Osteocyte (in vitro differentiated cells): ENCODE data around the gene MGLL. TPM values are rescaled to one million over a fixed set of nuclear protein-coding genes. Genes with fewer than 3 reads are reported as not detected.

Source experiments
- DNase-seq: peaks from one replicate; pipeline ENCODE4 v3.0.0; 2021; ENCODE audit warnings: mixed read lengths; ENCODE audit not compliant: unreplicated experiment; ENCODE audit errors: extremely low spot score
- H3K27ac Mint-ChIP-seq: one replicate; pipeline ENCODE4 v1.8.0; 2021; ENCODE audit warnings: mild to moderate bottlenecking, mixed read lengths; ENCODE audit not compliant: unreplicated experiment
- H3K27me3 Mint-ChIP-seq: one replicate; pipeline ENCODE4 v1.8.0; 2021; ENCODE audit warnings: mixed read lengths; ENCODE audit not compliant: unreplicated experiment
- H3K36me3 Mint-ChIP-seq: one replicate; pipeline ENCODE4 v1.8.0; 2021; ENCODE audit warnings: mixed read lengths; ENCODE audit not compliant: unreplicated experiment
- H3K4me1 Mint-ChIP-seq: one replicate; pipeline ENCODE4 v1.8.0; 2021; ENCODE audit warnings: mixed read lengths; ENCODE audit not compliant: unreplicated experiment
- H3K4me3 Mint-ChIP-seq: one replicate; pipeline ENCODE4 v1.8.0; 2021; ENCODE audit warnings: mild to moderate bottlenecking, moderate library complexity, mixed read lengths; ENCODE audit not compliant: unreplicated experiment
- H3K9me3 Mint-ChIP-seq: one replicate; pipeline ENCODE4 v1.8.0; 2021; ENCODE audit warnings: mixed read lengths; ENCODE audit not compliant: unreplicated experiment
- total RNA-seq: library from RNA; stranded (reverse); gene quantifications from 2 replicates; pipeline ENCODE4 v1.2.1, GENCODE V29; 2021
- TF ChIP-seq, protein P1 (sequence below): fragments of 200-600 bp; sonication (generic); IDR thresholded peaks from 2 replicates; pipeline ENCODE4 v1.5.0; 2021; ENCODE audit warnings: antibody characterized with exemption, mild to moderate bottlenecking, moderate library complexity

Gene MGLL
- total RNA-seq, 1 donor from 2014 or later = 112 TPM

DNA sequence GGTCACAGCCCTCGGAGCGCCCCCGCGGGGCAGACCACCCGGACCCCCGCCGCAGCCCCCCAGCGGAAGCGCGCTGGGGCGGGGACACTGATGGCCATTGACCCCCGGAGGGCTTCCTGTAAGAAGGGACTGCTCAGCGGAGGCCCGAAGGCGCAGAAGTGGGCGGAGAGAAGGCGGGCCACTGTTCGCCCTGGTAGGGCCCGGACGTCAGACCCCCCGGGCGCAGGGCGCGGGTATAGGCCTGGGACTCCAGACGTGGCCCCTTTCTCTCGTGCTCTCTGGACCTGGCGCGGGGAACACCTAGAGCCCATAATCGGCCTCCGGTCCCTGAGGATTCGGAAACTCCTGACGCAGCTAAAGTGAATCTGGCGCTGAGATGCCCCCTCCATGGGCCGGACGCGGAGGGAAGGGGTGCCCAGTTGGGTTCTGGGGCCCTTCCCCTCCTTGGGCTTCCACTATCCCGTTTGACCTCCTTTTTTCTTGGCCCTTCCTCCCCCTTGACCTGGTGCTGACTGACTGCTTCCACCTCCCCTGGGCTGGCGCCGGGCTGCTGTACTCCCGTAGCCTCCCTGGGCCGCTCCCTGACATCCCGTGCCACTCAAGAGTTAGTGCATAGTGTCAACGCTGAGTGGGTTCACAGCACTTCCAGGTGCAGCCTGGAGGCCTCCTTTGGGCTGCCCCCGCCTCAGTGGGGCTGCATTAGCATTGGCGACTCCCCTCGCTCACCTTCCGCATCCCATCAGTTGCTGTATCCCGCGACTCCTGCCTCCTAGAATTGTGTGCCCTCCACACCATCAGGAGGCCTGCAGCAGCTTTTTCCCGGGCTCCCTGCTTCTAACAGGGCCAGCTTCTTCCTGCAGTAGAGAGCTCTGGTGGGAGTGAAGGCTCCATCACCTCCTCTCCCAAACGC lies 148.9 kb downstream of the MGLL start:
- DNase-seq = peak; percentile 88
- peak overlapping the region; percentile 84 for H3K4me3 Mint-ChIP-seq
- H3K27me3 Mint-ChIP-seq = no peaks in the 10 kb centered on the region
- no peaks in the 10 kb centered on the region for H3K9me3 Mint-ChIP-seq
- peaks cover 15% of the 10 kb centered on the region for H3K36me3 Mint-ChIP-seq
- TF ChIP-seq, protein P1, sequence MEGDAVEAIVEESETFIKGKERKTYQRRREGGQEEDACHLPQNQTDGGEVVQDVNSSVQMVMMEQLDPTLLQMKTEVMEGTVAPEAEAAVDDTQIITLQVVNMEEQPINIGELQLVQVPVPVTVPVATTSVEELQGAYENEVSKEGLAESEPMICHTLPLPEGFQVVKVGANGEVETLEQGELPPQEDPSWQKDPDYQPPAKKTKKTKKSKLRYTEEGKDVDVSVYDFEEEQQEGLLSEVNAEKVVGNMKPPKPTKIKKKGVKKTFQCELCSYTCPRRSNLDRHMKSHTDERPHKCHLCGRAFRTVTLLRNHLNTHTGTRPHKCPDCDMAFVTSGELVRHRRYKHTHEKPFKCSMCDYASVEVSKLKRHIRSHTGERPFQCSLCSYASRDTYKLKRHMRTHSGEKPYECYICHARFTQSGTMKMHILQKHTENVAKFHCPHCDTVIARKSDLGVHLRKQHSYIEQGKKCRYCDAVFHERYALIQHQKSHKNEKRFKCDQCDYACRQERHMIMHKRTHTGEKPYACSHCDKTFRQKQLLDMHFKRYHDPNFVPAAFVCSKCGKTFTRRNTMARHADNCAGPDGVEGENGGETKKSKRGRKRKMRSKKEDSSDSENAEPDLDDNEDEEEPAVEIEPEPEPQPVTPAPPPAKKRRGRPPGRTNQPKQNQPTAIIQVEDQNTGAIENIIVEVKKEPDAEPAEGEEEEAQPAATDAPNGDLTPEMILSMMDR = no peak
- peaks cover 30% of the 10 kb centered on the region for H3K4me1 Mint-ChIP-seq
- H3K27ac Mint-ChIP-seq = peak overlapping the region; percentile 74

DNA sequence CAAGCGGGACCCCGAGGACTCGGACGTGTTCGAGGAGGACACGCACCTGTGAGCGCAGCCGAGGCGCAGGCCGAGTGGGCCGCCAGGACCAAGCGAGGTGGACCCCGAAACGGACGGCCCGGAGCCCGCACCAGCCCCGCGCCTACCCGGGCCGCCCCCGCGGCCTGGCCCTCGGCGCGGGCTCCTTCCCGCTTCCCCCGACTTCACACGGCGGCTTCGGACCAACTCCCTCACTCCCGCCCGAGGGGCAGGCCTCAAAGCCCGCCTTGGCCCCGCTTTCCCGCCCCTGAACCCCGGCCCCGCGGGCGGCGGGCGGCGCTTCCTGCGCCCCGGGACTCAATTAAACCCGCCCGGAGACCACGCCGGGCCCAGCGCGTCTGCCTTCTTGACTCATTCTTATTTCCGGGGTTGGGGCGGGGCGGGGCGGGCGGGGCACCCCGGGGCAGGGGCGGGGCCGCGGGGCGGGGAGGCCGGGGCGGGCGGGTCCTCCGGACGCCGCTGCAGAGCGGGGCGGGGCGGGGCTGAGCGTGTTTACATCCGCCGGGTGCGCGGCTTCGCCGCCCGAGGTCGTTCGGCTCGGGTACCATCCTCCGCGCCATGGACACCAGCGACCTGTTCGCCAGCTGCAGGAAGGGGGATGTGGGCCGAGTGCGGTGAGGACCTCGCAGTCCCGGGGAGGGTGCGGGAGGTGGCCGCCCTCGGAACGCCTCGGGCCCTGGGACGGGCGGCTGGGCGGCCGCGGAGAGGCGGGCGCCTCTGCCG lies 149.7 kb downstream of the MGLL start, which contains the start of gene ABTB1:
ABTB1 (plus strand) TSS at position 524 of the 762 bp plus-strand sequence; CDS start at position 598, 74 bp downstream.
- Mint-ChIP-seq H3K36me3 (peaks cover 13% of the 10 kb centered on the region), H3K4me1 (peaks cover 28% of the 10 kb centered on the region), H3K9me3 (no peaks in the 10 kb centered on the region), H3K27me3 (no peaks in the 10 kb centered on the region), H3K27ac (peak within 1 kb of the TSS; percentile 74), H3K4me3 (peak within 1 kb of the TSS; percentile 84)
- DNase-seq = peak; percentile 92
- TF ChIP-seq, protein P1 = no peak

DNA sequence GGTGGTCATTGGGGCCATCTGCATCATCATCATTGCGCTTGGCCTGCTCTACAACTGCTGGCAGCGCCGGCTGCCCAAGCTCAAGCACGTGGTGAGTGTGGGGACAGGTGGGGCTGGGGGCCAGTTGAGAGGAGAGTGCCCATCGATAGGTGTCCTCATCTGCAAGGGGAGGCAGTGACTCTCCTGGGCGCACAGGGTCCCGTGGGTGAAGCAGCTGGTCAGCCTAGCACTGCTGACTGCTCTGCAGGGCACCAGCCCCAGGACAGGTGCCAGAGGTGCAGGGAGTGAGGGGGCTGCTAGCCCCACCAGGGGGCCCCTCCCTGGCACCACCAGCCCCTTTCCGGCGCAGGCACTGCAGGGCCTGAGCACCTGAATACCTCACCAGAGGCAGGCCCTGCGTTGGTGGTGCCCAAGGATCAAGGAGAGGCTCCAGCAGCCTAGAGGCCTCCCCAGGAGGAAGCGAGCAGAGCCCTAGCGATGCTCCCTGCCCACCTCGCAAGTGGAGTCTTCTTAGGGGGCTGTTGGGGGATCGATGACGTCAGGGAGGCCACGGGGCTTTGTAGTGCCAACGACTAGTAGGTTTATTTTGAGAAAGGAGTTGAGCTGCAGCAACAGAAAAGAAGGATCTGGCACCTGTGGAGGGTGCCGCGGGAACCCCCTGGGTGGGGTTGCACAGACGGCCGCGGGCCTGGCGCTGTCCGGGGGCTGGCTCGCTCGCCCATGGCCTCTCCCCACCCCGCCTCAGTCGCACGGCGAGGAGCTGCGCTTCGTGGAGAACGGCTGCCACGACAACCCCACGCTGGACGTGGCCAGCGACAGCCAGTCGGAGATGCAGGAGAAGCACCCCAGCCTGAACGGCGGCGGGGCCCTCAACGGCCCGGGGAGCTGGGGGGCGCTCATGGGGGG lies 150.5 kb downstream of the MGLL start:
- TF ChIP-seq, protein P1 = no peak
- Mint-ChIP-seq H3K36me3 (peaks cover 8% of the 10 kb centered on the region), H3K27ac (peak overlapping the region; percentile 73), H3K9me3 (no peaks in the 10 kb centered on the region), H3K4me1 (peaks cover 28% of the 10 kb centered on the region), H3K27me3 (no peaks in the 10 kb centered on the region), H3K4me3 (peak overlapping the region; percentile 77)
- peak; percentile 82 for DNase-seq

DNA sequence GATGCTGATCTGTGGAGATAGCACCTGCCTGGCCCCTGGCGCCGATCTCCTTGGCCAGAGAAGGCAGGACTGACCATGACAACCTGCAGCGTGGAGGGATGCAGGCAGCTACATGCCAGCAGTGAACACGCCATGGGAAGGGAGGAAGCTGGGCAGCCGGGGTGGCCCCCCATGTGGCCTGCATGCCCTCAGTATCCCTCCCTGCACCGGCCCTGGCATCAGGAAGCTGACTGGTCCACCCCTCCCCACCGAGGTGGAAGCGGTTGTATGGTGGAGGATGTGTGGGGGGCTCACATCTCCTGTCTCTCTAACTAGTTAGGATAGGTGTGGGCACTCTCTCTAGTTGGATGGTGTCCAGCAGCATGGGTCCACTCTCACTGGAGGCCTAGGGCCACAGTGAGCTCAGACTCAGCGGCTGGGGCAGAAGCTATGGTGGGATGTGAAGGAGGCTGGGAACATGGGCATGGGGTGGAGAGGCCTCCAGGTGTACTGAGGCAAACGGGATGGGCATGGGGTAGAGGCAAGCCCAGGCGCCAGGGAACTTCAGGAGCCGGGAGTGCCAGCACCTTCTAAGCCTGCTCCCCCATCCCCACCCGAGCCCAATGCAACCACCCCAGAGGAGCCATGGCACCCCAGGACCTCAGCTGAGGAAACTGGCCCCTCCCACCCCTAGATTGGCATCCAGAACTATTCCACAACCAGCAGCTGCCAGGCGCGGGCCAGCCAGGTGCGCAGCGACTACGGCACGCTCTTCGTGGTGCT lies 151.4 kb downstream of the MGLL start:
- Mint-ChIP-seq H3K4me3 (peak overlapping the region; percentile 65), H3K27me3 (no peaks in the 10 kb centered on the region), H3K27ac (peak overlapping the region; percentile 41)

More for the DNA sequence above, 151.4 kb downstream of the MGLL start:
- H3K4me1 Mint-ChIP-seq = peaks cover 25% of the 10 kb centered on the region
- H3K36me3 Mint-ChIP-seq = peaks cover 4% of the 10 kb centered on the region
- TF ChIP-seq, protein P1 = no peak
- H3K9me3 Mint-ChIP-seq = no peaks in the 10 kb centered on the region
- peak; percentile 80 for DNase-seq
